Endodermal cell (in vitro differentiated cells): ENCODE measurements around the gene WNT5A. TPM values are rescaled to one million over a fixed set of nuclear protein-coding genes. Genes with fewer than 3 reads are reported as not detected.
"Not testable (repeated sequence)": the region's sequence is repeated elsewhere in the genome, so short reads cannot be mapped to it uniquely, and the experiment has no call there.

Experiments used
- DNase-seq: peaks from one replicate; pipeline ENCODE4 v3.0.0-alpha.2; 2017
- H3K27ac ChIP-seq: 2 replicates; pipeline ENCODE4 v1.5.1; 2013; ENCODE audit warnings: mild to moderate bottlenecking, low read depth, low read length, moderate library complexity
- H3K27me3 ChIP-seq: 2 replicates; pipeline ENCODE4 v1.6.1; 2013; ENCODE audit warnings: mild to moderate bottlenecking, low read length, moderate library complexity; ENCODE audit not compliant: insufficient read depth, control insufficient read depth, poor library complexity, severe bottlenecking
- H3K36me3 ChIP-seq: 2 replicates; pipeline ENCODE4 v1.7.0; 2013; ENCODE audit warnings: mild to moderate bottlenecking, low read length, moderate library complexity; ENCODE audit not compliant: control insufficient read depth, insufficient read depth
- H3K4me1 ChIP-seq: one replicate; pipeline ENCODE4 v1.7.0; 2013; ENCODE audit warnings: low read length; ENCODE audit not compliant: control insufficient read depth, insufficient read depth
- H3K4me3 ChIP-seq: 2 replicates; pipeline ENCODE4 v1.5.1; 2013; ENCODE audit warnings: mild to moderate bottlenecking, low read length, moderate library complexity
- H3K9ac ChIP-seq: 2 replicates; pipeline ENCODE4 v1.6.1; 2013; ENCODE audit warnings: mild to moderate bottlenecking, low read length, moderate library complexity; ENCODE audit not compliant: poor library complexity, severe bottlenecking; ENCODE audit errors: extremely low read depth
- H3K9me3 ChIP-seq: 2 replicates; pipeline ENCODE4 v1.6.1; 2013; ENCODE audit warnings: mild to moderate bottlenecking, low read length, moderate library complexity; ENCODE audit not compliant: control insufficient read depth
- H3K27ac Mint-ChIP-seq: 2 replicates; pipeline ENCODE4 v1.8.0; 2020; ENCODE audit warnings: mixed read lengths
- H3K27me3 Mint-ChIP-seq: 2 replicates; pipeline ENCODE4 v1.8.0; 2021; ENCODE audit warnings: mild to moderate bottlenecking, mixed read lengths; ENCODE audit not compliant: insufficient read depth
- H3K36me3 Mint-ChIP-seq: 2 replicates; pipeline ENCODE4 v1.8.0; 2020; ENCODE audit warnings: low read depth, mixed read lengths
- H3K4me1 Mint-ChIP-seq: 2 replicates; pipeline ENCODE4 v1.8.0; 2020; ENCODE audit warnings: mixed read lengths
- H3K4me3 Mint-ChIP-seq: 2 replicates; pipeline ENCODE4 v1.8.0; 2020; ENCODE audit warnings: mild to moderate bottlenecking, moderate library complexity, mixed read lengths
- H3K9me3 Mint-ChIP-seq: 2 replicates; pipeline ENCODE4 v1.8.0; 2020; ENCODE audit warnings: mild to moderate bottlenecking, mixed read lengths
- WGBS, 2 experiments: methylation state at CpG; one replicate each; pipeline versions ENCODE4 v1.1.5 to v1.1.7; 2013; ENCODE audit warnings: missing lambda C conversion rate in 2 of 2, mixed read lengths in 1 of 2; ENCODE audit not compliant: insufficient coverage in 1 of 2, insufficient read length in 1 of 2; 5-methylcytosine and 5-hydroxymethylcytosine counted together
- total RNA-seq, 2 donors: library from RNA; stranded (reverse); fragmentation: NEBNext Ultra II Directional in 1 of 2; extraction: Animal tissue kit (Norgen Biotek cat#: 25700) in 1 of 2; gene quantifications; 2 replicates in 1 of 2; 3 replicates in 1 of 2; pipeline ENCODE4 v1.2.1, GENCODE V29; 2021
- TF ChIP-seq, protein P1 (sequence below): fragments of 200-600 bp; sonication (generic); conservative IDR thresholded peaks from 2 replicates; pipeline ENCODE4 v1.5.0; 2021; ENCODE audit warnings: antibody characterized with exemption, mild to moderate bottlenecking

The WNT5A gene
- total RNA-seq, 2 donors from 2014 or later: 0.92 to 1.4 TPM

- TF ChIP-seq, protein P1, sequence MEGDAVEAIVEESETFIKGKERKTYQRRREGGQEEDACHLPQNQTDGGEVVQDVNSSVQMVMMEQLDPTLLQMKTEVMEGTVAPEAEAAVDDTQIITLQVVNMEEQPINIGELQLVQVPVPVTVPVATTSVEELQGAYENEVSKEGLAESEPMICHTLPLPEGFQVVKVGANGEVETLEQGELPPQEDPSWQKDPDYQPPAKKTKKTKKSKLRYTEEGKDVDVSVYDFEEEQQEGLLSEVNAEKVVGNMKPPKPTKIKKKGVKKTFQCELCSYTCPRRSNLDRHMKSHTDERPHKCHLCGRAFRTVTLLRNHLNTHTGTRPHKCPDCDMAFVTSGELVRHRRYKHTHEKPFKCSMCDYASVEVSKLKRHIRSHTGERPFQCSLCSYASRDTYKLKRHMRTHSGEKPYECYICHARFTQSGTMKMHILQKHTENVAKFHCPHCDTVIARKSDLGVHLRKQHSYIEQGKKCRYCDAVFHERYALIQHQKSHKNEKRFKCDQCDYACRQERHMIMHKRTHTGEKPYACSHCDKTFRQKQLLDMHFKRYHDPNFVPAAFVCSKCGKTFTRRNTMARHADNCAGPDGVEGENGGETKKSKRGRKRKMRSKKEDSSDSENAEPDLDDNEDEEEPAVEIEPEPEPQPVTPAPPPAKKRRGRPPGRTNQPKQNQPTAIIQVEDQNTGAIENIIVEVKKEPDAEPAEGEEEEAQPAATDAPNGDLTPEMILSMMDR: peak; percentile 81
- not testable (repeated sequence) for H3K9me3 ChIP-seq, H3K4me3 Mint-ChIP-seq, H3K27me3 ChIP-seq, H3K27ac Mint-ChIP-seq, H3K9ac ChIP-seq, H3K4me1 Mint-ChIP-seq, H3K4me3 ChIP-seq, H3K36me3 ChIP-seq, H3K9me3 Mint-ChIP-seq, H3K36me3 Mint-ChIP-seq, H3K4me1 ChIP-seq, H3K27ac ChIP-seq
- WGBS, 2 experiments: 64% methylated on average over 6 of the region's 6 CpGs
- peaks cover 16% of the 10 kb centered on the region for H3K27me3 Mint-ChIP-seq
- peak; percentile 79 for DNase-seq
Observed at GRCh38 chr3:55505102-55505501, 18.0 kb upstream of the WNT5A start.

DNA sequence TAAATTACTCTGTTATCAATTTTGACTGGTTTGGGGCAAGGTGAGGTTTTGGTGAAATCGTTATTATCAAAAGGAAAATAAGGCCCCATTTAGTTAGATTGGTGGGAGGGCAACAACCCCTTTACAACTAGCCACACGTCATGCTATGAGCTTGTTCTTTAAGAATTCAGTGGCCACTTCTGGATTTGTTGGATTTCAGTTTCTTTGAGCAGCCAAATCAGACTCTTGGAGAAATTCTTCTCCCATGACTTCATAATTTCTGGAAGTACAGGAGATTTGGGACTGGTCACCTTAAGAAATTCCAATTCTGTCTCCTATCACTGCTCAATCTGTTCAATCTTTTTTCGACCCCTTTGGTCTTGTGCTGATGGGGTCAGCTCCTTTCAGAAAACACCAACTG, 14.8 kb upstream of the WNT5A start:
- Histone ChIP-seq H3K27ac (no peak overlapping the region), H3K9ac (no peak overlapping the region), H3K4me3 (no peak overlapping the region), H3K36me3 (no peaks in the 10 kb centered on the region), H3K27me3 (no peaks in the 10 kb centered on the region), H3K4me1 (no peaks in the 10 kb centered on the region), H3K9me3 (no peaks in the 10 kb centered on the region)
- Mint-ChIP-seq H3K36me3 (no peaks in the 10 kb centered on the region), H3K4me1 (no peaks in the 10 kb centered on the region), H3K9me3 (no peaks in the 10 kb centered on the region), H3K27ac (no peak overlapping the region), H3K4me3 (no peak overlapping the region), H3K27me3 (peaks cover 8% of the 10 kb centered on the region)
- WGBS, 2 experiments: 90% methylated on average over 3 of the region's 3 CpGs
- no peak for DNase-seq
- TF ChIP-seq, protein P1: no peak

DNA sequence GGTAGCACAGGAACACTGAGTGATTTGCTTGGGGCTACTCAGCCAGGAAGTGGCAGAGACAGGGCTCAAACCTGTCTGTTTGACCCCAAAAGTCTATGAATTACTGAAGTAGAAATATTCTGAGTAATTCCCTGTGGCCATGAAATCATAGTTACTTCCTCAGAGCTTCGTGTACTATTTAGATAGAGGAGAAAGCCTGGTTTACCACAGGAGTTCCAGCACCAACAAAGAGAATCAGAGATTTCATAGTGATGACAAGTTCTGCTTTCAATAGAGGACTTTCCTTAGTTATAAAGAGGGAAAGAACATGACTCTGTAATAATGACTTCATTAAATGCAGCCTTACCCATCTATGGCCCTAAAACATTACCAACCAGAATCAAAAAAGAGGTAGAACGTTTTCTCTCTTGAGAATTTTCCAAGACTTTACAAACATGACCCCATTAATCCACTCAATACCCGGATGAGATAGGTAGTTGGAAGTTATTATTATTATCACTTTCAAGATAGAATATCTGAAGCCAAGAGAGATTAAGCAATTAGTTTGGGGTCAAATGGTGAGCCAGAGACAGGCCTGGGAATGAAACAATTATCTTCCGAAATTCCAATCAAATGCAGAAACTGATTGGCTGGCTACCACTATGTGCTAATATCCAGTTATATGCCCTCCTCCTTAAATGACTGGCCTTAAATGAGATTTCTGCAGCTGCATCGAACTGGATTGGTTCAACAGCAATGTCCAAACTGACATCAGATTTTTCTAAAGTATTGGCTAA, 13.6 kb upstream of the WNT5A start:
- DNase-seq: no peak
- Histone ChIP-seq H3K9ac (no peak overlapping the region), H3K36me3 (no peaks in the 10 kb centered on the region), H3K4me1 (no peaks in the 10 kb centered on the region), H3K27ac (no peak overlapping the region), H3K27me3 (no peaks in the 10 kb centered on the region), H3K9me3 (no peaks in the 10 kb centered on the region), H3K4me3 (no peak overlapping the region)
- TF ChIP-seq, protein P1: no peak
- peaks cover 4% of the 10 kb centered on the region for H3K27me3 Mint-ChIP-seq
- H3K4me3 Mint-ChIP-seq: no peak overlapping the region
- H3K9me3 Mint-ChIP-seq: no peaks in the 10 kb centered on the region
- H3K36me3 Mint-ChIP-seq: no peaks in the 10 kb centered on the region
- no peaks in the 10 kb centered on the region for H3K4me1 Mint-ChIP-seq
- WGBS, 2 experiments: 88 to 89% methylated on average over 3 to 4 of the region's 5 CpGs
- no peak overlapping the region for H3K27ac Mint-ChIP-seq
